Duodenal mucosa (tissue), 2 donors: ENCODE results near the gene NAA30.

Source experiments
- H3K27ac ChIP-seq: one replicate; pipeline ENCODE4 v1.7.0; 2013; ENCODE audit warnings: low read depth, low read length
- H3K27me3 ChIP-seq, 2 donors: one replicate each; pipeline ENCODE4 v1.7.0; 2013; ENCODE audit warnings: low read length in 2 of 2, control low read depth in 1 of 2; ENCODE audit not compliant: insufficient read depth in 2 of 2, control insufficient read depth in 1 of 2
- H3K36me3 ChIP-seq, 2 donors: one replicate each; pipeline ENCODE4 v1.7.0; 2013; ENCODE audit warnings: low read length in 2 of 2, control low read depth in 1 of 2; ENCODE audit not compliant: insufficient read depth in 2 of 2, control insufficient read depth in 1 of 2
- H3K4me1 ChIP-seq, 2 donors: one replicate each; pipeline ENCODE4 v1.7.0; 2013; ENCODE audit warnings: low read length in 2 of 2, control low read depth in 1 of 2; ENCODE audit not compliant: insufficient read depth in 2 of 2, control insufficient read depth in 1 of 2
- H3K4me3 ChIP-seq, 2 donors: one replicate each; pipeline ENCODE4 v1.7.0; 2013; ENCODE audit warnings: low read length in 2 of 2, low read depth in 1 of 2
- H3K9ac ChIP-seq, 2 donors: one replicate each; pipeline ENCODE4 v1.7.0; 2013; ENCODE audit warnings: low read length in 2 of 2, low read depth in 1 of 2
- H3K9me3 ChIP-seq, 2 donors: one replicate each; pipeline ENCODE4 v1.7.0; 2013; ENCODE audit warnings: low read length in 2 of 2, control low read depth in 1 of 2; ENCODE audit not compliant: control insufficient read depth in 1 of 2

NAA30 gene

GRCh38 chr14:57371013-57371412 lies 19.4 kb upstream of the NAA30 start:
- Histone ChIP-seq H3K4me3 (no peak overlapping the region), H3K27ac (no peak overlapping the region), H3K36me3 (no peaks in the 10 kb centered on the region), H3K27me3 (no peaks in the 10 kb centered on the region), H3K9me3 (no peaks in the 10 kb centered on the region), H3K4me1 (no peaks in the 10 kb centered on the region), H3K9ac (no peak overlapping the region)

GRCh38 chr14:57375156-57375555 lies 15.2 kb upstream of the NAA30 start:
- H3K4me1 ChIP-seq, result no peaks in the 10 kb centered on the region
- no peaks in the 10 kb centered on the region for H3K27me3 ChIP-seq
- no peaks in the 10 kb centered on the region for H3K36me3 ChIP-seq
- H3K27ac ChIP-seq, result no peak overlapping the region
- no peaks in the 10 kb centered on the region for H3K9me3 ChIP-seq
- no peak overlapping the region for H3K4me3 ChIP-seq
- no peak overlapping the region for H3K9ac ChIP-seq

DNA sequence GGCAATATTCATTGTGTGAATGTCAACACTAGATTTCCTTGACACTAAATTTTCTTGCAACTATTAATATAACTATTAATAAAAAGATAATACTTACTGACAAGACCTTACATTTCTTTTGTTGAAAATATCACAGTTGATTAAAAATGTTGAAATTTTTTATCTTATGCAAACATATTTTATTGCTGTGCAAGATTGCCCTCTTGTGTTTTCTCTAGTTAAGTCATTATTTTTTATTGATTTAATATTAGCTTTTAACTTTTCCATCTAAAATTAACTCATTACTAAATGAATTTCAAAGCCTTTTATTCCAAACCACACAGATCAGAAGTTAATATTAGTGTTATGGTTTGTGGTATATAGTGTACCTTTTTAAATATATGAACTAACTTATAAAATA lies 11.7 kb upstream of the NAA30 start:
- H3K27ac ChIP-seq, result no peak overlapping the region
- no peaks in the 10 kb centered on the region for H3K27me3 ChIP-seq
- no peak overlapping the region for H3K4me3 ChIP-seq
- no peaks in the 10 kb centered on the region for H3K4me1 ChIP-seq
- no peak overlapping the region for H3K9ac ChIP-seq
- H3K36me3 ChIP-seq, result no peaks in the 10 kb centered on the region
- H3K9me3 ChIP-seq, result no peaks in the 10 kb centered on the region

- H3K27ac ChIP-seq, result no peak overlapping the region
- H3K27me3 ChIP-seq, result no peaks in the 10 kb centered on the region
- no peaks in the 10 kb centered on the region for H3K36me3 ChIP-seq
- H3K4me3 ChIP-seq, result no peak overlapping the region
- H3K9ac ChIP-seq, result no peak overlapping the region
- H3K4me1 ChIP-seq, result no peaks in the 10 kb centered on the region
- H3K9me3 ChIP-seq, result no peaks in the 10 kb centered on the region
Observed at GRCh38 chr14:57380935-57381334, 9.5 kb upstream of the NAA30 start.

GRCh38 chr14:57382283-57382682 lies 8.1 kb upstream of the NAA30 start:
- H3K9me3 ChIP-seq, result no peaks in the 10 kb centered on the region
- no peaks in the 10 kb centered on the region for H3K36me3 ChIP-seq
- no peak overlapping the region for H3K9ac ChIP-seq
- no peaks in the 10 kb centered on the region for H3K27me3 ChIP-seq
- no peak overlapping the region for H3K4me3 ChIP-seq
- no peak overlapping the region for H3K27ac ChIP-seq
- no peaks in the 10 kb centered on the region for H3K4me1 ChIP-seq

DNA sequence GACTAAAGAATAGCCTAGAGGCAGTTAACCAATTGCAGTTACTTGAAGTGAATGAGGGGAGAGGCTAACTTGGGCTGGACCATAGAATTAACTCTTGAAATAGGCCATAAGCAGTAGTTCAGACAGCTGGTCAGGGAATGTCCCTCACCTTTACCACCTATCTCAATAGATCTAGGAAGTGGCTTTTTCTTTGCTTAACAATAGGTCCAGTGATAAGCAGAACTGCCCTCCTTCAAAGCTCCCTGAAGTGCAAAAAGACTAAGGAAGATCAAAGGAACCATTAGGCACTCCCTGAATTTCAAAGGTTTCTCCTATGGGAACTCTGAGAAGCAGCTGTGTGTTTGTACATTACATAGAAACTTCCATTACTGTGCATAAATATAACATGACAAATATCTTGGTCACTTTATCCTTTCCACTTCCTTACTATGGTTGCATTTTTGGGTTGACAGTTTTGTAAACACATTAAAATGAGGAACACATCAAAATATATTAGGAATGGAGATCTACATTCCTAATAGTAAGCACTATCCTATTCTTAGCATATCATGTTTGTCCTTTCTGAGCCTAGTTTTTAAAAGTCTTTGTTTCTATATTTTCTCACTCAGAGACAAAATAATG lies 7.2 kb upstream of the NAA30 start:
- Histone ChIP-seq H3K27ac (no peak overlapping the region), H3K9ac (no peak overlapping the region), H3K4me3 (no peak overlapping the region), H3K9me3 (no peaks in the 10 kb centered on the region), H3K27me3 (no peaks in the 10 kb centered on the region), H3K4me1 (no peaks in the 10 kb centered on the region), H3K36me3 (no peaks in the 10 kb centered on the region)

DNA sequence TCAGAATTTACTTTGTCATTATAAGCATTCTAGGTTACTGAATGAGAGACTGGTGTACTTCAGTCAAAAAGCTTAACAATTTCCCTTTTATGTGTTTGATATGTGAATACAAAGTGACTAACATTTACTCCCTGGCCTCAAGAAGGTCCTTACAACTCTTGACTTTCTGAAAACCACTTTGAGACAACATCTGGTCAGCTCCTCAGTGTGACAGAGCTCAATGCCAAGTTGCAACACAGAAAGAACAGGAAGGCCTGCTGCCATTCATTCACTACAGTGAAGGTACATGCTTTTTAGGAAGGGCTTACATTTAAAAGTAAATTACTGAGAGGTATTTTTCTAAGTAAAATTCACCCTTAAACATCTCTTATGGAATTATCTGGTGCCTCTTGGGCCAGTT lies 2.3 kb upstream of the NAA30 start:
- Histone ChIP-seq H3K9ac (no peak overlapping the region), H3K27me3 (no peaks in the 10 kb centered on the region), H3K9me3 (no peaks in the 10 kb centered on the region), H3K36me3 (no peaks in the 10 kb centered on the region), H3K27ac (no peak overlapping the region), H3K4me3 (no peak overlapping the region), H3K4me1 (peaks cover 23 to 25% of the 10 kb centered on the region in 2 donors)

DNA sequence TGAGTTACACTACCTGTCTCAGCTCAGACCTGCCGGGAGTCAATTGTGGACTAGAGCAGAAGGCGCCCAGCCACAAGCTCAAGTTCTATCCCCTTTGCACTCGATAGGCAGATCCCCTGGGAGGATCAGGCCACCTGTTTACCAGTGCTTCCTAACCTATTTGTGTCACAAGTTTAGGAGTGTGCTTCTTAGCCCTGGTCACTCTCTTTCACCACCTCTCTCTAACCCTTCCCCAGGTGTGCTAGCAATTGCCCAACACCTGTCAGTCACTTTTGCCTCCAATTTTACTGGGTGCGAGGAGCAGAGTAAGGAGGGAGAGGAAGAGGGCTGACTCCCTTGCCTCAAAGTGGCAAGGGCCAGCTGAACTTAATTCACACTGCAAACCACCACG lies 745 bp upstream of the NAA30 start:
- Histone ChIP-seq H3K9me3 (no peaks in the 10 kb centered on the region), H3K9ac (peak overlapping the region; percentile 65 to 87), H3K27me3 (no peaks in the 10 kb centered on the region), H3K4me3 (peak overlapping the region; percentile 90 to 94), H3K27ac (peak overlapping the region; percentile 56), H3K4me1 (peaks cover 26 to 28% of the 10 kb centered on the region in 2 donors), H3K36me3 (no peaks in the 10 kb centered on the region)

DNA sequence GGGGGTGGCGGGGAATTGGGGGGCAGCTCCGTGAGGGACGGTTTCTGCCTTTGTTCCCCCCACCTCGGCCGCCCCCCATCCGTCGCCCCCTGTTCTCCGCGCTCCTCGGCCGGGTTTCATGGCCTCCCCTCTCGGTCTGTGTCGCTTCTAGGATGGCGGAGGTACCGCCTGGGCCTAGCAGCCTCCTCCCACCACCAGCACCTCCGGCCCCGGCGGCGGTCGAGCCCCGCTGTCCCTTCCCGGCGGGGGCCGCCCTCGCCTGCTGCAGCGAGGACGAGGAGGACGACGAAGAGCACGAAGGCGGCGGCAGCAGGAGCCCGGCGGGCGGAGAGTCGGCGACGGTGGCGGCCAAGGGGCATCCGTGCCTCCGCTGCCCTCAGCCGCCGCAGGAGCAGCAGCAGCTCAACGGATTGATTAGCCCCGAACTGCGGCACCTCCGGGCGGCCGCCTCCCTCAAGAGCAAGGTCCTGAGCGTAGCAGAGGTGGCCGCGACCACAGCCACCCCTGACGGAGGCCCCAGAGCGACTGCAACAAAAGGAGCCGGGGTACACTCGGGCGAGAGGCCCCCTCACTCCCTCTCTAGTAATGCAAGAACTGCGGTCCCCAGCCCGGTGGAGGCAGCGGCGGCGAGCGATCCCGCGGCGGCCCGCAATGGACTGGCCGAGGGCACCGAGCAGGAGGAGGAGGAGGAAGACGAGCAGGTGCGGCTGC lies 575 bp downstream of the NAA30 start:
- peaks cover 26 to 28% of the 10 kb centered on the region in 2 donors for H3K4me1 ChIP-seq
- H3K36me3 ChIP-seq, result no peaks in the 10 kb centered on the region
- peak overlapping the region; percentile 56 for H3K27ac ChIP-seq
- H3K9ac ChIP-seq, result peak overlapping the region; percentile 65 to 68
- H3K9me3 ChIP-seq, result no peaks in the 10 kb centered on the region
- no peaks in the 10 kb centered on the region for H3K27me3 ChIP-seq
- H3K4me3 ChIP-seq, result peak overlapping the region; percentile 90 to 94

GRCh38 chr14:57391517-57392195 lies 1.3 kb downstream of the NAA30 start:
- H3K9ac ChIP-seq, result peak overlapping the region; percentile 65 to 68
- no peaks in the 10 kb centered on the region for H3K36me3 ChIP-seq
- no peak overlapping the region for H3K27ac ChIP-seq
- no peaks in the 10 kb centered on the region for H3K27me3 ChIP-seq
- H3K4me1 ChIP-seq, result peaks cover 26 to 28% of the 10 kb centered on the region in 2 donors
- H3K4me3 ChIP-seq, result peak overlapping the region; percentile 90 to 94
- H3K9me3 ChIP-seq, result no peaks in the 10 kb centered on the region
